H1 (cell line): Measurements from ENCODE around the gene STX8. TPM values are rescaled to one million over a fixed set of nuclear protein-coding genes. Genes with fewer than 3 reads are reported as not detected.

Experiments used
- CBX8 ChIP-seq: fragments of 300-800, 300-1000 bp; sonication (generic); IDR thresholded peaks from 2 replicates; pipeline ENCODE4 v1.7.1; 2016; ENCODE audit warnings: low read depth, low read length, borderline replicate concordance
- CHD1 ChIP-seq: IDR thresholded peaks from 2 replicates; pipeline ENCODE4 v1.6.1; 2012; ENCODE audit warnings: low read depth, low read length, improper control_type of control experiment
- CTBP2 ChIP-seq: IDR thresholded peaks from 2 replicates; pipeline ENCODE4 v1.7.0; 2011; ENCODE audit warnings: borderline replicate concordance, mild to moderate bottlenecking, moderate library complexity, mixed read lengths, low read length; ENCODE audit not compliant: insufficient read depth, insufficient read length
- FOSL1 ChIP-seq: IDR thresholded peaks from 2 replicates; pipeline ENCODE4 v1.6.1; 2011; ENCODE audit warnings: mild to moderate bottlenecking, low read depth, low read length, moderate library complexity; ENCODE audit not compliant: insufficient read depth
- KDM1A ChIP-seq: fragments of 200-600, 300-600 bp; sonication (generic); IDR thresholded peaks from 2 replicates; pipeline ENCODE4 v1.7.1; 2016; ENCODE audit warnings: mild to moderate bottlenecking, low read length, borderline replicate concordance
- SIX5 ChIP-seq: IDR thresholded peaks from 2 replicates; pipeline ENCODE4 v1.6.1; 2011; ENCODE audit warnings: mild to moderate bottlenecking, low read depth, low read length
- TCF12 ChIP-seq: IDR thresholded peaks from 2 replicates; pipeline ENCODE4 v1.6.1; 2011; ENCODE audit warnings: low read depth, mild to moderate bottlenecking, low read length
- polyA plus RNA-seq, 7 experiments: library from polyadenylated mRNA; depleted of rRNA in 3 of 7; stranded (reverse) in 5 of 7; unstranded in 2 of 7; fragments of >200 nt in 5 of 7; fragments of 200-250 nt in 2 of 7; gene quantifications; 1 replicate in 5 of 7; 2 replicates in 1 of 7; 4 replicates in 1 of 7; pipeline versions ENCODE4 v1.2.1 to v1.2.3, GENCODE V29; 2011 to 2013; ENCODE audit warnings: missing spikeins in 2 of 7, mixed read lengths in 2 of 7
- total RNA-seq: library from RNA; stranded (reverse); fragmentation: NEBNext Ultra II Directional; extraction: Animal tissue kit (Norgen Biotek cat#: 25700); gene quantifications from 2 replicates; pipeline ENCODE4 v1.2.1, GENCODE V29; 2021
- TF ChIP-seq, protein P1 (sequence below): fragments of 300-600 bp; sonication (generic); IDR thresholded peaks from 2 replicates; pipeline ENCODE4 v1.7.1; 2012; ENCODE audit warnings: low read length, moderate library complexity, mild to moderate bottlenecking, inconsistent platforms; ENCODE audit not compliant: insufficient replicate concordance

Gene STX8
- total and polyA plus RNA-seq, 2 of the 8 experiments (the other 6 are each of a cell fraction or from before 2014, with no cell fraction given), result 22.8 to 42.5 TPM

DNA sequence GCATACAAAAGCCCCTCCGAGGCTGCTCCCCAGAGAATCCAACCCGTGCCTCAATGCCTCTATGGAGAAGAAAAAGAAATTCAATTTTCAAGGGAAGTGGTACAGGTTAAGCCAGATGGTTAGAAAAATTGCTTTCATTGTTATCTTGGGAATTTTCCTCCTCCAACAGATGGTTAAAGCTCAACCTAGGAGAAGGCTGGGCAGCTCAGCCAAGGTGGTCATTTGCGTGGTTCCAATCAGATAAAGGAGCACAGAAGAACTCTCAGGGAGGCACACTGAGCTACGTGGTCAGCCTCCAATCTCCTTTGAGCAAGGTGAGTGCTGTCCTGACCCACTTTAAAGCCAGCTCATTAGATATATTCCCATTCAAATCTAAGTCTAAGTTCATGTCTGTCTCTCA lies 106.7 kb downstream of the STX8 start (continued):
- TF ChIP-seq, protein P1, sequence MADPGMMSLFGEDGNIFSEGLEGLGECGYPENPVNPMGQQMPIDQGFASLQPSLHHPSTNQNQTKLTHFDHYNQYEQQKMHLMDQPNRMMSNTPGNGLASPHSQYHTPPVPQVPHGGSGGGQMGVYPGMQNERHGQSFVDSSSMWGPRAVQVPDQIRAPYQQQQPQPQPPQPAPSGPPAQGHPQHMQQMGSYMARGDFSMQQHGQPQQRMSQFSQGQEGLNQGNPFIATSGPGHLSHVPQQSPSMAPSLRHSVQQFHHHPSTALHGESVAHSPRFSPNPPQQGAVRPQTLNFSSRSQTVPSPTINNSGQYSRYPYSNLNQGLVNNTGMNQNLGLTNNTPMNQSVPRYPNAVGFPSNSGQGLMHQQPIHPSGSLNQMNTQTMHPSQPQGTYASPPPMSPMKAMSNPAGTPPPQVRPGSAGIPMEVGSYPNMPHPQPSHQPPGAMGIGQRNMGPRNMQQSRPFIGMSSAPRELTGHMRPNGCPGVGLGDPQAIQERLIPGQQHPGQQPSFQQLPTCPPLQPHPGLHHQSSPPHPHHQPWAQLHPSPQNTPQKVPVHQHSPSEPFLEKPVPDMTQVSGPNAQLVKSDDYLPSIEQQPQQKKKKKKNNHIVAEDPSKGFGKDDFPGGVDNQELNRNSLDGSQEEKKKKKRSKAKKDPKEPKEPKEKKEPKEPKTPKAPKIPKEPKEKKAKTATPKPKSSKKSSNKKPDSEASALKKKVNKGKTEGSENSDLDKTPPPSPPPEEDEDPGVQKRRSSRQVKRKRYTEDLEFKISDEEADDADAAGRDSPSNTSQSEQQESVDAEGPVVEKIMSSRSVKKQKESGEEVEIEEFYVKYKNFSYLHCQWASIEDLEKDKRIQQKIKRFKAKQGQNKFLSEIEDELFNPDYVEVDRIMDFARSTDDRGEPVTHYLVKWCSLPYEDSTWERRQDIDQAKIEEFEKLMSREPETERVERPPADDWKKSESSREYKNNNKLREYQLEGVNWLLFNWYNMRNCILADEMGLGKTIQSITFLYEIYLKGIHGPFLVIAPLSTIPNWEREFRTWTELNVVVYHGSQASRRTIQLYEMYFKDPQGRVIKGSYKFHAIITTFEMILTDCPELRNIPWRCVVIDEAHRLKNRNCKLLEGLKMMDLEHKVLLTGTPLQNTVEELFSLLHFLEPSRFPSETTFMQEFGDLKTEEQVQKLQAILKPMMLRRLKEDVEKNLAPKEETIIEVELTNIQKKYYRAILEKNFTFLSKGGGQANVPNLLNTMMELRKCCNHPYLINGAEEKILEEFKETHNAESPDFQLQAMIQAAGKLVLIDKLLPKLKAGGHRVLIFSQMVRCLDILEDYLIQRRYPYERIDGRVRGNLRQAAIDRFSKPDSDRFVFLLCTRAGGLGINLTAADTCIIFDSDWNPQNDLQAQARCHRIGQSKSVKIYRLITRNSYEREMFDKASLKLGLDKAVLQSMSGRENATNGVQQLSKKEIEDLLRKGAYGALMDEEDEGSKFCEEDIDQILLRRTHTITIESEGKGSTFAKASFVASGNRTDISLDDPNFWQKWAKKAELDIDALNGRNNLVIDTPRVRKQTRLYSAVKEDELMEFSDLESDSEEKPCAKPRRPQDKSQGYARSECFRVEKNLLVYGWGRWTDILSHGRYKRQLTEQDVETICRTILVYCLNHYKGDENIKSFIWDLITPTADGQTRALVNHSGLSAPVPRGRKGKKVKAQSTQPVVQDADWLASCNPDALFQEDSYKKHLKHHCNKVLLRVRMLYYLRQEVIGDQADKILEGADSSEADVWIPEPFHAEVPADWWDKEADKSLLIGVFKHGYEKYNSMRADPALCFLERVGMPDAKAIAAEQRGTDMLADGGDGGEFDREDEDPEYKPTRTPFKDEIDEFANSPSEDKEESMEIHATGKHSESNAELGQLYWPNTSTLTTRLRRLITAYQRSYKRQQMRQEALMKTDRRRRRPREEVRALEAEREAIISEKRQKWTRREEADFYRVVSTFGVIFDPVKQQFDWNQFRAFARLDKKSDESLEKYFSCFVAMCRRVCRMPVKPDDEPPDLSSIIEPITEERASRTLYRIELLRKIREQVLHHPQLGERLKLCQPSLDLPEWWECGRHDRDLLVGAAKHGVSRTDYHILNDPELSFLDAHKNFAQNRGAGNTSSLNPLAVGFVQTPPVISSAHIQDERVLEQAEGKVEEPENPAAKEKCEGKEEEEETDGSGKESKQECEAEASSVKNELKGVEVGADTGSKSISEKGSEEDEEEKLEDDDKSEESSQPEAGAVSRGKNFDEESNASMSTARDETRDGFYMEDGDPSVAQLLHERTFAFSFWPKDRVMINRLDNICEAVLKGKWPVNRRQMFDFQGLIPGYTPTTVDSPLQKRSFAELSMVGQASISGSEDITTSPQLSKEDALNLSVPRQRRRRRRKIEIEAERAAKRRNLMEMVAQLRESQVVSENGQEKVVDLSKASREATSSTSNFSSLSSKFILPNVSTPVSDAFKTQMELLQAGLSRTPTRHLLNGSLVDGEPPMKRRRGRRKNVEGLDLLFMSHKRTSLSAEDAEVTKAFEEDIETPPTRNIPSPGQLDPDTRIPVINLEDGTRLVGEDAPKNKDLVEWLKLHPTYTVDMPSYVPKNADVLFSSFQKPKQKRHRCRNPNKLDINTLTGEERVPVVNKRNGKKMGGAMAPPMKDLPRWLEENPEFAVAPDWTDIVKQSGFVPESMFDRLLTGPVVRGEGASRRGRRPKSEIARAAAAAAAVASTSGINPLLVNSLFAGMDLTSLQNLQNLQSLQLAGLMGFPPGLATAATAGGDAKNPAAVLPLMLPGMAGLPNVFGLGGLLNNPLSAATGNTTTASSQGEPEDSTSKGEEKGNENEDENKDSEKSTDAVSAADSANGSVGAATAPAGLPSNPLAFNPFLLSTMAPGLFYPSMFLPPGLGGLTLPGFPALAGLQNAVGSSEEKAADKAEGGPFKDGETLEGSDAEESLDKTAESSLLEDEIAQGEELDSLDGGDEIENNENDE, result no peak
- TF ChIP-seq CBX8 (no peak), FOSL1 (no peak), TCF12 (no peak), CHD1 (no peak), KDM1A (no peak), CTBP2 (no peak), SIX5 (no peak)
